IMR-90 (cell line): ENCODE measurements around the gene TRAF3. TPM values are rescaled to one million over a fixed set of nuclear protein-coding genes. Genes with fewer than 3 reads are reported as not detected.

Experiments
- ATAC-seq: fragments of 200-7000 bp; cut with Tn5 transposase; 2 replicates; pipeline ENCODE4 v1.9.1; 2020; ENCODE audit warnings: low read depth, mild to moderate bottlenecking, moderate library complexity
- BruUV-seq: library from RNA; stranded (reverse); fragments of 400-500 nt; replicated peaks from 2 replicates; lab custom pipeline; 2021; lab: Mats Ljungman, UMichigan
- CTCF ChIA-PET: fragments of 300-600 bp; formaldehyde crosslinking; extraction: SDS; loops from one replicate; lab custom pipeline; 2021; ENCODE audit warnings: antibody characterized with exemption; lab: Yijun Ruan, JAX
- POLR2A ChIA-PET: fragments of 300-600 bp; sonication (Branson Sonifier 250); formaldehyde crosslinking; loops from one replicate; lab custom pipeline; 2022; ENCODE audit warnings: antibody characterized with exemption; ENCODE audit not compliant: unreplicated experiment; lab: Charles Lee
- DNase-seq: peaks from one replicate; pipeline ENCODE4 v3.0.0; 2013
- H2AFZ ChIP-seq: replicated peaks from 2 replicates; pipeline ENCODE3; 2013; ENCODE audit warnings: low read length, mild to moderate bottlenecking; ENCODE audit not compliant: poor library complexity
- H2AK5ac ChIP-seq: 2 replicates; pipeline ENCODE4 v1.6.1; 2013; ENCODE audit warnings: low read depth, low read length, inconsistent platforms
- H2AK9ac ChIP-seq: replicated peaks from 2 replicates; pipeline ENCODE3; 2013; ENCODE audit warnings: mild to moderate bottlenecking, low read depth, low read length, moderate library complexity; ENCODE audit not compliant: poor library complexity
- H2BK120ac ChIP-seq: 2 replicates; pipeline ENCODE4 v1.6.1; 2013; ENCODE audit warnings: low read depth, low read length, inconsistent platforms
- H2BK15ac ChIP-seq: 3 replicates; pipeline ENCODE4 v1.6.1; 2013; ENCODE audit warnings: low read depth, low read length, inconsistent platforms
- H2BK20ac ChIP-seq: 2 replicates; pipeline ENCODE4 v1.6.1; 2013; ENCODE audit warnings: low read depth, mild to moderate bottlenecking, inconsistent platforms, low read length, moderate library complexity
- H2BK5ac ChIP-seq: 2 replicates; pipeline ENCODE4 v1.6.1; 2013; ENCODE audit warnings: mild to moderate bottlenecking, low read depth, low read length, inconsistent platforms; ENCODE audit not compliant: poor library complexity, severe bottlenecking
- H3K14ac ChIP-seq: replicated peaks from 2 replicates; pipeline ENCODE4 v1.6.1; 2013; ENCODE audit warnings: low read depth, low read length, inconsistent platforms
- H3K18ac ChIP-seq: 2 replicates; pipeline ENCODE4 v1.6.1; 2013; ENCODE audit warnings: low read depth, low read length, control low read depth
- H3K23ac ChIP-seq: 2 replicates; pipeline ENCODE4 v1.6.1; 2013; ENCODE audit warnings: low read depth, low read length, inconsistent platforms
- H3K27ac ChIP-seq: 2 replicates; pipeline ENCODE4 v1.5.1; 2013; ENCODE audit warnings: mild to moderate bottlenecking, control low read depth, low read length; ENCODE audit not compliant: insufficient read depth
- H3K27me3 ChIP-seq: 2 replicates; pipeline ENCODE4 v1.6.1; 2013; ENCODE audit warnings: low read length; ENCODE audit not compliant: control insufficient read depth, insufficient read depth
- H3K36me3 ChIP-seq: 2 replicates; pipeline ENCODE4 v1.6.1; 2013; ENCODE audit warnings: low read length, mixed read lengths; ENCODE audit not compliant: control insufficient read depth, insufficient read depth
- H3K4ac ChIP-seq: 2 replicates; pipeline ENCODE4 v1.6.1; 2013; ENCODE audit warnings: low read depth, low read length, inconsistent platforms
- H3K4me1 ChIP-seq: 2 replicates; pipeline ENCODE4 v1.6.1; 2013; ENCODE audit warnings: low read length, mixed read lengths; ENCODE audit not compliant: control insufficient read depth, insufficient read depth
- H3K4me2 ChIP-seq: 2 replicates; pipeline ENCODE4 v1.6.1; 2013; ENCODE audit warnings: low read depth, mild to moderate bottlenecking, control low read depth, low read length, moderate library complexity
- H3K4me3 ChIP-seq: 2 replicates; pipeline ENCODE4 v1.5.1; 2013; ENCODE audit warnings: low read depth, mild to moderate bottlenecking, control low read depth, low read length, moderate library complexity; ENCODE audit not compliant: insufficient read depth
- H3K56ac ChIP-seq: 2 replicates; pipeline ENCODE4 v1.6.1; 2013; ENCODE audit warnings: low read length, inconsistent platforms; ENCODE audit not compliant: insufficient read depth; ENCODE audit errors: extremely low read depth
- H3K79me1 ChIP-seq, 2 experiments: 2 replicates each; pipeline ENCODE4 v1.6.1; 2013; ENCODE audit warnings: low read length in 2 of 2, inconsistent platforms in 1 of 2, low read depth in 1 of 2
- H3K9ac ChIP-seq: 2 replicates; pipeline ENCODE4 v1.6.1; 2013; ENCODE audit warnings: low read depth, low read length, control low read depth
- H3K9me1 ChIP-seq: 2 replicates; pipeline ENCODE4 v1.6.1; 2013; ENCODE audit warnings: low read length, inconsistent platforms; ENCODE audit not compliant: insufficient read depth
- H3K9me3 ChIP-seq: 2 replicates; pipeline ENCODE4 v1.6.1; 2013; ENCODE audit warnings: low read length; ENCODE audit not compliant: control insufficient read depth, insufficient read depth
- H4K20me1 ChIP-seq: 2 replicates; pipeline ENCODE4 v1.6.1; 2013; ENCODE audit warnings: low read length, inconsistent platforms; ENCODE audit not compliant: insufficient read depth
- H4K5ac ChIP-seq: 2 replicates; pipeline ENCODE4 v1.6.1; 2013; ENCODE audit warnings: mild to moderate bottlenecking, low read depth, low read length, control low read depth
- H4K8ac ChIP-seq, 2 experiments: 2 replicates each; pipeline ENCODE4 v1.6.1; 2013; ENCODE audit warnings: low read depth in 2 of 2, low read length in 2 of 2, control low read depth in 1 of 2, inconsistent platforms in 1 of 2
- H4K91ac ChIP-seq: 2 replicates; pipeline ENCODE4 v1.6.1; 2013; ENCODE audit warnings: low read depth, low read length, inconsistent platforms; ENCODE audit not compliant: insufficient read depth
- BHLHE40 ChIP-seq: fragments of 150-350 bp; IDR thresholded peaks from 2 replicates; pipeline ENCODE4 v1.6.1; 2016; ENCODE audit warnings: mild to moderate bottlenecking, low read depth, low read length
- CTCF ChIP-seq: conservative IDR thresholded peaks from 2 replicates; pipeline ENCODE4 v1.5.1; 2012; ENCODE audit warnings: mild to moderate bottlenecking, low read depth, low read length, improper control_type of control experiment
- ELK1 ChIP-seq: fragments of 150-350 bp; IDR thresholded peaks from 2 replicates; pipeline ENCODE4 v1.6.1; 2016; ENCODE audit warnings: low read depth, mild to moderate bottlenecking, low read length, moderate library complexity, borderline replicate concordance
- MAFK ChIP-seq: IDR thresholded peaks from 2 replicates; pipeline ENCODE4 v1.6.1; 2012; ENCODE audit warnings: low read depth, low read length, improper control_type of control experiment
- POLR2A ChIP-seq: IDR thresholded peaks from 2 replicates; pipeline ENCODE4 v1.6.1; 2012; ENCODE audit warnings: mild to moderate bottlenecking, low read depth, low read length
- RAD21 ChIP-seq: IDR thresholded peaks from 2 replicates; pipeline ENCODE4 v1.6.1; 2012; ENCODE audit warnings: low read length, improper control_type of control experiment
- RCOR1 ChIP-seq: IDR thresholded peaks from 2 replicates; pipeline ENCODE4 v1.6.1; 2012; ENCODE audit warnings: mild to moderate bottlenecking, low read length, improper control_type of control experiment; ENCODE audit not compliant: insufficient replicate concordance
- SMC3 ChIP-seq: fragments of 150-350 bp; IDR thresholded peaks from 2 replicates; pipeline ENCODE4 v1.6.1; 2016; ENCODE audit warnings: low read depth, mild to moderate bottlenecking, antibody characterized with exemption, low read length, moderate library complexity
- WGBS, 2 experiments: methylation state at CpG; one replicate each; pipeline versions ENCODE4 v1.1.5 to v1.1.7; 2013; ENCODE audit warnings: missing lambda C conversion rate in 2 of 2; ENCODE audit not compliant: insufficient read length in 1 of 2; ENCODE audit errors: extremely low coverage in 2 of 2; 5-methylcytosine and 5-hydroxymethylcytosine counted together
- dilution Hi-C: fragments of 300-500 bp; cut with HindIII; formaldehyde crosslinking; loops from one replicate; pipeline ENCODE4 v1.14.3; 2018; ENCODE audit warnings: low sequenced_read_pairs; ENCODE audit not compliant: unreplicated experiment
- in situ Hi-C: fragments of 300-500 bp; cut with MboI; formaldehyde crosslinking; loops from 3 replicates; pipeline ENCODE4 v1.14.3; 2019; ENCODE audit warnings: low sequenced_read_pairs, inconsistent platforms, mixed read lengths
- intact Hi-C: fragments of 100-400 bp; cut with micrococcal nuclease; formaldehyde crosslinking; loops from 2 replicates; pipeline ENCODE4 v1.10.0; 2022
- polyA plus RNA-seq, 3 experiments: library from polyadenylated mRNA; depleted of rRNA; stranded (reverse); fragments of >200 nt; gene quantifications; 2 replicates each; pipeline ENCODE4 v1.2.3, GENCODE V29; 2012; ENCODE audit warnings: low replicate concordance in 1 of 3
- total RNA-seq: library from RNA; depleted of rRNA; stranded (reverse); fragments of >200 nt; gene quantifications from 2 replicates; pipeline ENCODE4 v1.2.3, GENCODE V29; 2012

The TRAF3 gene
- total and polyA plus RNA-seq, 2 of the 4 experiments (the other 2 are of a cell fraction) = 21.2 to 25.3 TPM

DNA sequence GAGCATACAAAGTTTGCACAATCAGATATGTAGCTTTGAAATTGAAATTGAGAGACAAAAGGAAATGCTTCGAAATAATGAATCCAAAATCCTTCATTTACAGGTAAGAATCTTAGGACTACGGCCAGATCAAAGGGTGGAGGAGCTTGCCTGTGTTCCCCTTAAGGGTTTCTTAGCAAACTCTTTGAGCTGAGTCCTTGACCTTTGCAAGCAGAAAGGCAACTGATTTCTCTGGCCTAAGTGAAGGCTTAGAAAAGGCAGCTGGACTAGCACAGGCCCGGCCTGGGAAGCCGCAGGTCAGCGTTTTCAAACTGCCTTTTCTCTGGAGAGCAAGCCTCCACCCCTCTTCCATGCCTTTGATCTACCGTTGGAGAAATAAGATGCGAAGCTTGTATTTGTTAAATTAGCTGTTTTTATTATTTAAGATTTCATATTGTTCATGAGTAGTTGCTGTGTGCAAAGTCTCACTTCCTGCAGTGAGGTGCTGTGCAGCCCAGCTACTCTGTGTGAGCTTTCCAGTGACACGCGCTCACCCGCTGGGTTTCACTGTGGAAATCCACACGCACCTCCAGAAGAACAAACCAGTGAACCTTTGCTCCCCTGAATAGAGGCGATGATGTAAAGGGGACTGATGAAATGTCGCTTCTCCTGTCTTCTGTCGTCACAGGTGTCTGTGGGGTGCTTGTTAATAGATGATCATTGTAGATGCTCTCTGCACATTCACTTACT lies 120.2 kb downstream of the TRAF3 start (continued):
- TF ChIP-seq CTCF = no peak

DNA sequence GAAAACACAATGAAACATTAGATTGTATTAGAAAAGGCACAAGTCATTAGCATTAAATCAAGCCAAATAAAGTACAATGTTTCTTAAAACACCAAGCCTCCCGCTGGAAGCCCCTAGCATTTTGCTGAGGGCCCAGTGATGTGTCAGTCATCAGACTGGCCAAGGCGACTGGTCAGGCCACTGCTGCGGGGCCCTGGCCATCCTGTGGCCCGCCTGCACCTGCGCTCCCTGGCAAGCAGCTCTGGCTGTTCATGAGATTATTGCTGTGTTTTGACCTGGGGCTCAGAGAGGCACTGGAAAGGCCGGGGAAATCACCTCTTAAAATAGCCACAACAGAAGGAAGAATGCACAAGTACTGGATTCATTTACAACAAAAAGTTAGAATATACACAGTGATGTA lies 121.0 kb downstream of the TRAF3 start:
- Histone ChIP-seq H2BK120ac (no peak overlapping the region), H3K4ac (no peak overlapping the region), H3K27me3 (no peaks in the 10 kb centered on the region), H3K14ac (no peak overlapping the region), H2AK5ac (no peak overlapping the region), H3K23ac (no peak overlapping the region), H3K18ac (no peak overlapping the region), H3K36me3 (peaks cover 24% of the 10 kb centered on the region), H3K9ac (no peak overlapping the region), H3K56ac (no peak overlapping the region), H4K20me1 (peaks cover 1% of the 10 kb centered on the region; the same call in 1 of the 2 replicates), H2BK5ac (no peak overlapping the region), H2AK9ac (no peak overlapping the region), H3K9me1 (peaks cover 8% of the 10 kb centered on the region), H2BK15ac (no peak overlapping the region), H3K79me1 (peaks cover 0 to 8% of the 10 kb centered on the region in 2 experiments; a peak in 1 of 4 replicates), H3K27ac (no peak overlapping the region), H3K9me3 (no peaks in the 10 kb centered on the region), H4K5ac (no peak overlapping the region), H3K4me1 (peaks cover 2% of the 10 kb centered on the region; the same call in 1 of the 2 replicates), H4K8ac (no peak overlapping the region), H4K91ac (no peak overlapping the region), H3K4me2 (no peak overlapping the region), H3K4me3 (no peak overlapping the region), H2BK20ac (no peak overlapping the region), H2AFZ (no peak overlapping the region)
- dilution Hi-C loops = no loop called here
- CTCF ChIA-PET = no interaction called here
- DNase-seq = no peak
- intact Hi-C loops = no loop called here
- no peak for ATAC-seq
- TF ChIP-seq POLR2A = no peak
- TF ChIP-seq MAFK = no peak
- TF ChIP-seq RCOR1 = no peak
- no peak for TF ChIP-seq ELK1
- no peak for TF ChIP-seq BHLHE40
- TF ChIP-seq SMC3 = no peak
- no peak for TF ChIP-seq RAD21
- WGBS, 2 experiments = 94% methylated on average over 3 of the region's 6 CpGs; no CpG with 5 or more reads in 1 of the 2 experiments
- POLR2A ChIA-PET = no interaction called here
- in situ Hi-C loops = loop anchor here (10.0 kb wide), 1 partner anchor 113 kb away; no protein-coding TSS in a partner anchor
- BruUV-seq = no TSS peak
